22Rv1 (cell line): ENCODE results near the gene C19orf33.

Experiments used
- H3K27ac ChIP-seq: fragments of 450-650 bp; 2 replicates; pipeline ENCODE4 v1.5.1; 2017
- ZFX ChIP-seq: fragments of 450-650 bp; IDR thresholded peaks from 2 replicates; pipeline ENCODE4 v1.6.1; 2017; ENCODE audit warnings: antibody characterized with exemption, borderline replicate concordance
- TF ChIP-seq, protein P1 (sequence below): fragments of 450-650 bp; IDR thresholded peaks from 2 replicates; pipeline ENCODE4 v1.5.1; 2017; ENCODE audit warnings: mild to moderate bottlenecking

The C19orf33 gene

DNA sequence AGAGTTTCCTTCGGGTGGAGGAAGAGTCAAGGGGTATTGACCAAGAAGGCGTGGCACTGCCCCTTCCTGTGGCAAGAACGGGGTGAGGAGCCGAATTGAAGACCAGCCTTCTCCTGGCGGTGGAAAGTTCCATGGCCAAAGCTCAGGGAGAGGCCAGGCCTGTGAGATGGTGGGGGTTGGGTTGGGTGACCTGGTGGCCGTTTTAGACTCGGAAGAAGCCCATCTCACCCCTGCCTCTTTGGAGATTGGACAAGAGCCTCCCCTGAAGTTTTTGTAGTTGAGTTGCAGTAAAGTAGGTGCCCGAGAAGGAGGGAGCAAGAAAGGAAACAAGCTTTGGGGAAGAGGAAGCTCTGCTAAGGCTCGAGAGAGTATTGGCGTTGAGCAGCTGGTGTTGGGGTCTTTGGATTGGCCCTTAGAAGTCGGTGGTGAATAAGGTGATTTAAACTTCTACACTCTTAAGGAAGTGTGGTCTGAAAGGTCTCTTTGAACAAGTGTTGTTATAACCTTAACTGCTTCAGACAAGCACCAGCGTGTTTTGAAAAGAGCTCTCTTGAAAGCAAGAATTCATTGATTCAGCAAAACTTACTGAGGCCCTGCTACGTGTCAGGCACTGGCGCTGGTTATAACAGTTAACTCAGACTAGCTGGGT, 38.7 kb upstream of the C19orf33 start:
- H3K27ac ChIP-seq = peak overlapping the region; percentile 93
- TF ChIP-seq ZFX = no peak
- TF ChIP-seq, protein P1, sequence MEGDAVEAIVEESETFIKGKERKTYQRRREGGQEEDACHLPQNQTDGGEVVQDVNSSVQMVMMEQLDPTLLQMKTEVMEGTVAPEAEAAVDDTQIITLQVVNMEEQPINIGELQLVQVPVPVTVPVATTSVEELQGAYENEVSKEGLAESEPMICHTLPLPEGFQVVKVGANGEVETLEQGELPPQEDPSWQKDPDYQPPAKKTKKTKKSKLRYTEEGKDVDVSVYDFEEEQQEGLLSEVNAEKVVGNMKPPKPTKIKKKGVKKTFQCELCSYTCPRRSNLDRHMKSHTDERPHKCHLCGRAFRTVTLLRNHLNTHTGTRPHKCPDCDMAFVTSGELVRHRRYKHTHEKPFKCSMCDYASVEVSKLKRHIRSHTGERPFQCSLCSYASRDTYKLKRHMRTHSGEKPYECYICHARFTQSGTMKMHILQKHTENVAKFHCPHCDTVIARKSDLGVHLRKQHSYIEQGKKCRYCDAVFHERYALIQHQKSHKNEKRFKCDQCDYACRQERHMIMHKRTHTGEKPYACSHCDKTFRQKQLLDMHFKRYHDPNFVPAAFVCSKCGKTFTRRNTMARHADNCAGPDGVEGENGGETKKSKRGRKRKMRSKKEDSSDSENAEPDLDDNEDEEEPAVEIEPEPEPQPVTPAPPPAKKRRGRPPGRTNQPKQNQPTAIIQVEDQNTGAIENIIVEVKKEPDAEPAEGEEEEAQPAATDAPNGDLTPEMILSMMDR = no peak

DNA sequence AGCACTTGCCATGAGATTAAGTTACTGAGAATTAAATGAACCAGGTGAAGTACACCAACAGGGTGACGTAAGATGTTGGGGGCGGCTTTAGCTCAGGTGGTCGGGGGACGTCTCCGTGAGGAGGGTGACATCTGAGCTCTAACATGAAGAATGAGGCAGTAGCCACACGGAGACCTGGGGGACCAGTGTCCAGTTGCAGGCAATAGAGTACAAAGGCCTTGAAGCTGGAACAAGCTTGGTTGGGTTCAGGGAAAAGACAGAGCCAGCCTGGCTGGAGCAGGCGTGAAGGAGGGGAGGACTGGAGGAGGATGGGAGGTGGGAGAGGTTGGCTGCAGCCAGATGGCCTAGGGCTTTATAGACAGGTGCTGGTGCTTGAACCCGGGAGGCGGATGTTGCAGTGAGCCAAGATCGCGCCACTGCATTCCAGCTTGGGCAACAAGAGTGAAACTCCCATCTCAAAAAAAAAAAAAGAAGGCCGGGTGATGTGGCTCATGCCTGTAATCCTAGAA, 38.1 kb upstream of the C19orf33 start:
- peak overlapping the region; percentile 93 for H3K27ac ChIP-seq
- TF ChIP-seq ZFX = no peak
- TF ChIP-seq, protein P1 = no peak

DNA sequence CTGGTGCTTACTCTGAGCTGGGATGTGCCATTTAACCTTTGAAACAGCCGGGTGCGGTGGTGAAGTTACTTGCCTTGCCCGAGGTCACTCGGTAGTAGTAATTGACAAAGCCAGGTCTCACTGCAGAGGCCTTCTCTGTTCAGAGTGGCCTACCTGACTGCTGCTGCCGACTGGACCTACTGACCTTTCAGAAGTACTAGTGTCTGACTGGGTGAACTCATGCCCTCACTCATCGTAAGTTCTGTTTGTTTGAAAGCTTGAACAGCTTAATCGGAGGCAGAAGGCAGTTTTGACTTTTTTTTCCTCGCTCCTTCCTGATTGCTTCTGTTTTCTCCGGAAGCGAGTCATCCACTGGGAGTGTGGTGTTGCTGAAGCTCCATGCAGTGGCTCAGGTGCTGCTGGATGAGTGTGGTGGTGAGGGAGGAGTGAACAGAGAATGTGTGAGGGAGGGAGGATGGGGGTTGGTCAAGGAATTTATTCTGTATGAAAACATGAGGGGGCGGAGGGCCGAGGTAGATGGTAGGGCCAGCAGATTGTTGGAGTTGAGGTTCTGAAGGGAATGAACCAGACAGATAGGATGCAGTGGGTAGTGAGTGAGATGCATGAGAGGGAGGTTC, 37.0 kb upstream of the C19orf33 start:
- TF ChIP-seq, protein P1 = no peak
- TF ChIP-seq ZFX = no peak

DNA sequence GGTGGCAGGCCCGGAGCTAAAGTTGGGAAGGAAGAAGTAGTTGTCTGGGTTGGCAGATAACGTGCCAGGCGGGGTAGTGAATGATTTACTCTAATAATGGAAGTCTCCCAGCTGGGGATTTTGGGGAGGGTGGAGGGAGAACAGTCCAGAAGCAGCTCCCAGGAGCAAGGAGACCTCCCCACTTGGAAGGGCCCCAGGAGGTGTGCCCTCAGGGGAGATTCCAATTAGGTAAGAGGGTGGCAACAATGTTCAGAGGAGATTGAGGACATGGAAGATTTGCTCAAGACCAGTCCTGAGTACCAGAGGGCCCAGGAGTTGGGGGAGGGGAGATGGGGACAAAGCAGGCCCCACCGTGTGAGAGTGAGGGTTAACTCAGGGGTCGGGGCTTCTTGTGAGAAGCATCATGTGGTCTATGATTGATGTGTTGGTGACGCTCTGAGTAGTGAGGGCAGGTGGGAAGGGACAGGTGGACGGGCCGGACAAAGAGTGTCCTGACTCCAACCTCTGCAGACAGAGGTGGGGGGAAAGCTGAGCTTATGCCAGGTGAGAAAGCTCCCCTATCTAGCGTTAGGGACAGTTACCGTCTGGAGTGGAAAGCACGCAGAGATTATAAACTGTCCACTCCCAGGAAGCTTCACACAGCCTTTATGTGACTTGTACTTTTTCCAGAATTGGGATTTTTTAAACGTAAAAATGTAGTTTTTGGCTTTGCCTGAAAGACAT, 36.1 kb upstream of the C19orf33 start:
- H3K27ac ChIP-seq = peak overlapping the region; percentile 93
- TF ChIP-seq, protein P1 = no peak
- no peak for TF ChIP-seq ZFX

More for the DNA sequence above, 37.0 kb upstream of the C19orf33 start:
- H3K27ac ChIP-seq = peak overlapping the region; percentile 93

DNA sequence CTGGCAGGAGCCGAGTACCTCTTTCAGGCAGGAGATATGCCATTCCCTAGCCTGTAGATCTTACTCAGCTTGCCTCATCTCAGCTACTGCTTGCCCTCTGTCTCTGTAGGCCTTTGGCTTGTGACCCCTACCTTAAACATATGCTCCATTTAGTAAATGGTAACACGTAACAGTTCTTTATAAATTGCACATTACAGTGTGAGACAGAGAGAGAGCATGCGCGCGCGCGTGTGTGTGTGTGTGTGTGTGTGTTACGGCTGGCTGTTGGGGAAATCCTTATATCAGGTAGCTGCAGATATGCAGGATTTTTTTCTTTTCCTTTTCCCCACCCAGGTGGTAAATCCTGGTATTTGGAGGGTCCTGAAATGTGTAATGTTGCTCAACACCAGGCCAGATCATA, 35.5 kb upstream of the C19orf33 start:
- peak overlapping the region; percentile 93 for H3K27ac ChIP-seq
- TF ChIP-seq ZFX = no peak
- TF ChIP-seq, protein P1 = no peak

DNA sequence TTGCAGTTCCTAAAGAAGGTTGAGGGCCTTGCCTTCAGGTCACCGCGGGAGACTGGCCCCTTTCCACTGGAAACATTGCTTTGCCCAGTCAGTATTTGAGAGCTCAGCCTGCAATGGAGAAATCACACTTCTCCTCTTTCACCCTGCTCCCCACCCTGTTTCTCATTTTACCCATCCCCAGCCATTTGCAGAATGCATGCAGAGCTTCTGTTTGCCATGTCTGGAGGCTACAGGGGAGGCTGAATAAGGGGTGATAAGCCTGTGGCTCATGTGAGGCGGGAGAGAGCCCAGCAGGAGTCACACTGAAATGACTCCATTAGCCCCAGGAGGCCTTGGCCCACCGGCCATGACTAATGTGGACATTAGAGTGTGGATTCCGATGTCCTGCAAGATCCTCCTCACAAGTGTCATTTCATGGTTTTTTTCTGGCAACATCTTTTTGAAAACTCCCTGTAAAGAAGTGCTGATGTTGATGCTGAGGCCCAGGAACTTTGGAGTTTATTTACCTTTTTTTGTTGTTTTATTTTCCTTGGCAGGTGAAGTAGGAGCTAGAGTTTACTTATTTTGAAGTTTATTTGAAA, 33.4 kb upstream of the C19orf33 start:
- no peak for TF ChIP-seq ZFX
- TF ChIP-seq, protein P1 = no peak
- H3K27ac ChIP-seq = peak overlapping the region; percentile 93
